ENCODE measurements around the gene CLCNKB. TPM values are rescaled to one million over a fixed set of nuclear protein-coding genes. Genes with fewer than 3 reads are reported as not detected.

The CLCNKB gene
- total and polyA plus RNA-seq, 2 of the 4 experiments (the other 2 are of a cell fraction) = 0.09 TPM; not detected in 1

DNA sequence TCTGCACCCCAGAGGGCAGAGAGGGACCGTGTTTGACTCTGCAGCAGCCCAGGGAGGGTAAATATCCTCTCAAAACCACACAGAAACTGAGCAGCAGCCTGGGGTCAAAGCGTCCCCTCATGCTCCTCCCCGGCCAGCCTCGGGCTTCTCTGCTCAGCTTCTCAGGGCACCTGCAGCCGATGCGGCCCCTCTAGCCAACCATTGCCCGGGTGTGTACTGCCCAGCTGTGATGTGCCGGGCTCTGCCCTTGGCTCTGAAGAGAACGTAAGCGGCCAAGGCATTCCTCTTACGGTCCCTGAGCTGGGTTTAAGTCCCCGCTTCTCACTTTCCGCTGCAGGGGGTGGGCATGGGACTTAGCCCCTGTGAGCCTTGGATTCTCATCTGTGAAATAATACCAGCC lies 24.4 kb downstream of the CLCNKB start:
- CTCF ChIA-PET = interaction anchor here (0.6 to 1.1 kb wide), 2 partner anchors 15 to 247 kb away, joined by 3 read pairs; no protein-coding TSS in a partner anchor
- Histone ChIP-seq H2AFZ (replicated peaks; ENCODE audit: low read length, poor library complexity) (no peak overlapping the region), H3K4ac (ENCODE audit: low read depth, low read length) (no peak overlapping the region), H3K4me2 (ENCODE audit: low read depth, low read length) (no peak overlapping the region), H2BK5ac (ENCODE audit: low read depth, low read length, poor library complexity, severe bottlenecking) (no peak overlapping the region), H3K18ac (ENCODE audit: low read depth, low read length) (no peak overlapping the region), H3K4me1 (ENCODE audit: control insufficient read depth, insufficient read depth, low read length) (peaks cover 4% of the 10 kb centered on the region; the same call in 1 of the 2 replicates), H3K9ac (ENCODE audit: low read depth, low read length) (no peak overlapping the region), H3K36me3 (ENCODE audit: control insufficient read depth, insufficient read depth, low read length) (no peaks in the 10 kb centered on the region), H4K8ac (ENCODE audit: low read depth in 2 of 2, low read length in 2 of 2) (no peak overlapping the region), H2BK120ac (ENCODE audit: low read depth, low read length) (no peak overlapping the region), H3K9me1 (ENCODE audit: insufficient read depth, low read length) (no peaks in the 10 kb centered on the region), H3K27me3 (ENCODE audit: control insufficient read depth, insufficient read depth, low read length) (peaks cover 35% of the 10 kb centered on the region), H2AK9ac (replicated peaks; ENCODE audit: low read depth, low read length, poor library complexity) (peak overlapping the region; percentile 9), H3K56ac (ENCODE audit: extremely low read depth, insufficient read depth, low read length) (no peak overlapping the region), H3K9me3 (ENCODE audit: control insufficient read depth, insufficient read depth, low read length) (no peaks in the 10 kb centered on the region), H3K79me1 (ENCODE audit: low read depth in 1 of 2, low read length in 2 of 2) (no peaks in the 10 kb centered on the region), H4K5ac (ENCODE audit: low read depth, low read length) (no peak overlapping the region), H3K14ac (replicated peaks; ENCODE audit: low read depth, low read length) (no peak overlapping the region), H2AK5ac (ENCODE audit: low read depth, low read length) (no peak overlapping the region), H3K4me3 (ENCODE audit: insufficient read depth, low read depth, low read length) (no peak overlapping the region), H3K23ac (ENCODE audit: low read depth, low read length) (no peak overlapping the region), H4K20me1 (ENCODE audit: insufficient read depth, low read length) (no peaks in the 10 kb centered on the region; the same call in 1 of the 2 replicates), H2BK20ac (ENCODE audit: low read depth, low read length) (no peak overlapping the region), H2BK15ac (ENCODE audit: low read depth, low read length) (no peak overlapping the region), H3K27ac (ENCODE audit: insufficient read depth, low read length) (no peak overlapping the region), H4K91ac (ENCODE audit: insufficient read depth, low read depth, low read length) (no peak overlapping the region)
- DNase-seq (no peak), ATAC-seq (ENCODE audit: low read depth) (peak; percentile 5; the same call in 1 of the 2 replicates)
- POLR2A ChIA-PET (ENCODE audit: unreplicated experiment) = no interaction called here
- no TSS peak for BruUV-seq (replicated peaks)
- no peak for TF ChIP-seq RCOR1 (IDR thresholded peaks at IDR 0.05; ENCODE audit: insufficient replicate concordance, low read length)
- no peak for TF ChIP-seq NFE2L2 (IDR thresholded peaks at IDR 0.05; ENCODE audit: low read depth, low read length)
- TF ChIP-seq FOS (IDR thresholded peaks at IDR 0.05; ENCODE audit: low read depth, low read length) = no peak
- TF ChIP-seq MXI1 (IDR thresholded peaks at IDR 0.05; ENCODE audit: borderline replicate concordance, low read depth, low read length) = no peak
- no peak for TF ChIP-seq RAD21 (IDR thresholded peaks at IDR 0.05; ENCODE audit: low read length)
- no peak for TF ChIP-seq CHD1 (IDR thresholded peaks at IDR 0.05; ENCODE audit: low read depth, low read length)
- no peak for TF ChIP-seq MAFK (IDR thresholded peaks at IDR 0.05; ENCODE audit: low read depth, low read length)
- no peak for TF ChIP-seq SMC3 (IDR thresholded peaks at IDR 0.05; ENCODE audit: low read depth, low read length)
- no peak for TF ChIP-seq POLR2A (IDR thresholded peaks at IDR 0.05; ENCODE audit: low read depth, low read length)
- TF ChIP-seq MAZ (IDR thresholded peaks at IDR 0.05; ENCODE audit: borderline replicate concordance, low read depth, low read length) = no peak
- TF ChIP-seq, protein P1, sequence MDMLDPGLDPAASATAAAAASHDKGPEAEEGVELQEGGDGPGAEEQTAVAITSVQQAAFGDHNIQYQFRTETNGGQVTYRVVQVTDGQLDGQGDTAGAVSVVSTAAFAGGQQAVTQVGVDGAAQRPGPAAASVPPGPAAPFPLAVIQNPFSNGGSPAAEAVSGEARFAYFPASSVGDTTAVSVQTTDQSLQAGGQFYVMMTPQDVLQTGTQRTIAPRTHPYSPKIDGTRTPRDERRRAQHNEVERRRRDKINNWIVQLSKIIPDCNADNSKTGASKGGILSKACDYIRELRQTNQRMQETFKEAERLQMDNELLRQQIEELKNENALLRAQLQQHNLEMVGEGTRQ (IDR thresholded peaks at IDR 0.05; ENCODE audit: low read depth, low read length) = no peak
- TF ChIP-seq, protein P2, sequence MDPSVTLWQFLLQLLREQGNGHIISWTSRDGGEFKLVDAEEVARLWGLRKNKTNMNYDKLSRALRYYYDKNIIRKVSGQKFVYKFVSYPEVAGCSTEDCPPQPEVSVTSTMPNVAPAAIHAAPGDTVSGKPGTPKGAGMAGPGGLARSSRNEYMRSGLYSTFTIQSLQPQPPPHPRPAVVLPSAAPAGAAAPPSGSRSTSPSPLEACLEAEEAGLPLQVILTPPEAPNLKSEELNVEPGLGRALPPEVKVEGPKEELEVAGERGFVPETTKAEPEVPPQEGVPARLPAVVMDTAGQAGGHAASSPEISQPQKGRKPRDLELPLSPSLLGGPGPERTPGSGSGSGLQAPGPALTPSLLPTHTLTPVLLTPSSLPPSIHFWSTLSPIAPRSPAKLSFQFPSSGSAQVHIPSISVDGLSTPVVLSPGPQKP (IDR thresholded peaks at IDR 0.05; ENCODE audit: borderline replicate concordance, low read depth, low read length) = no peak
- TF ChIP-seq BHLHE40 (IDR thresholded peaks at IDR 0.05; ENCODE audit: low read depth, low read length) = no peak
- no peak for TF ChIP-seq RFX5 (IDR thresholded peaks at IDR 0.05; ENCODE audit: low read depth, low read length)
- no peak for TF ChIP-seq CEBPB (IDR thresholded peaks at IDR 0.05; ENCODE audit: low read depth, low read length)
- TF ChIP-seq, protein P3, sequence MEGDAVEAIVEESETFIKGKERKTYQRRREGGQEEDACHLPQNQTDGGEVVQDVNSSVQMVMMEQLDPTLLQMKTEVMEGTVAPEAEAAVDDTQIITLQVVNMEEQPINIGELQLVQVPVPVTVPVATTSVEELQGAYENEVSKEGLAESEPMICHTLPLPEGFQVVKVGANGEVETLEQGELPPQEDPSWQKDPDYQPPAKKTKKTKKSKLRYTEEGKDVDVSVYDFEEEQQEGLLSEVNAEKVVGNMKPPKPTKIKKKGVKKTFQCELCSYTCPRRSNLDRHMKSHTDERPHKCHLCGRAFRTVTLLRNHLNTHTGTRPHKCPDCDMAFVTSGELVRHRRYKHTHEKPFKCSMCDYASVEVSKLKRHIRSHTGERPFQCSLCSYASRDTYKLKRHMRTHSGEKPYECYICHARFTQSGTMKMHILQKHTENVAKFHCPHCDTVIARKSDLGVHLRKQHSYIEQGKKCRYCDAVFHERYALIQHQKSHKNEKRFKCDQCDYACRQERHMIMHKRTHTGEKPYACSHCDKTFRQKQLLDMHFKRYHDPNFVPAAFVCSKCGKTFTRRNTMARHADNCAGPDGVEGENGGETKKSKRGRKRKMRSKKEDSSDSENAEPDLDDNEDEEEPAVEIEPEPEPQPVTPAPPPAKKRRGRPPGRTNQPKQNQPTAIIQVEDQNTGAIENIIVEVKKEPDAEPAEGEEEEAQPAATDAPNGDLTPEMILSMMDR (conservative IDR thresholded peaks at IDR 0.05; ENCODE audit: low read depth, low read length) = no peak
- dilution Hi-C loops (cut with HindIII; ENCODE audit: low sequenced_read_pairs, unreplicated experiment) (no loop called here), intact Hi-C loops (cut with micrococcal nuclease) (no loop called here), in situ Hi-C loops (cut with MboI; ENCODE audit: low sequenced_read_pairs) (no loop called here)
- 76% methylated on average over 11 of the region's 13 CpGs; no CpG with 5 or more reads in 1 of the 2 experiments for WGBS, 2 experiments (ENCODE audit: extremely low coverage in 2 of 2, insufficient read length in 1 of 2)
